Suprapubic skin (tissue), 3 donors: Measurements from ENCODE around the gene MPZL3.

Experiments used
- POLR2AphosphoS5 ChIP-seq, 3 donors: sonication (generic); formaldehyde crosslinking; IDR thresholded peaks; one replicate each; pipeline ENCODE4 v1.6.1; 2017; ENCODE audit warnings: antibody characterized with exemption in 3 of 3
- TF ChIP-seq, protein P1 (sequence below), 2 donors: fragments of 200-600 bp in 1 of 2; fragments of 450-650 bp in 1 of 2; sonication (generic) in 1 of 2; IDR thresholded peaks; one replicate each; pipeline ENCODE4 v1.5.1; 2016 to 2019; ENCODE audit warnings: antibody characterized with exemption in 2 of 2, mild to moderate bottlenecking in 1 of 2, moderate library complexity in 1 of 2

GRCh38 chr11:118211006-118211405 is 41.2 kb downstream of the MPZL3 start:
- no peak for TF ChIP-seq POLR2AphosphoS5 (IDR thresholded peaks at IDR 0.05)
- TF ChIP-seq, protein P1, sequence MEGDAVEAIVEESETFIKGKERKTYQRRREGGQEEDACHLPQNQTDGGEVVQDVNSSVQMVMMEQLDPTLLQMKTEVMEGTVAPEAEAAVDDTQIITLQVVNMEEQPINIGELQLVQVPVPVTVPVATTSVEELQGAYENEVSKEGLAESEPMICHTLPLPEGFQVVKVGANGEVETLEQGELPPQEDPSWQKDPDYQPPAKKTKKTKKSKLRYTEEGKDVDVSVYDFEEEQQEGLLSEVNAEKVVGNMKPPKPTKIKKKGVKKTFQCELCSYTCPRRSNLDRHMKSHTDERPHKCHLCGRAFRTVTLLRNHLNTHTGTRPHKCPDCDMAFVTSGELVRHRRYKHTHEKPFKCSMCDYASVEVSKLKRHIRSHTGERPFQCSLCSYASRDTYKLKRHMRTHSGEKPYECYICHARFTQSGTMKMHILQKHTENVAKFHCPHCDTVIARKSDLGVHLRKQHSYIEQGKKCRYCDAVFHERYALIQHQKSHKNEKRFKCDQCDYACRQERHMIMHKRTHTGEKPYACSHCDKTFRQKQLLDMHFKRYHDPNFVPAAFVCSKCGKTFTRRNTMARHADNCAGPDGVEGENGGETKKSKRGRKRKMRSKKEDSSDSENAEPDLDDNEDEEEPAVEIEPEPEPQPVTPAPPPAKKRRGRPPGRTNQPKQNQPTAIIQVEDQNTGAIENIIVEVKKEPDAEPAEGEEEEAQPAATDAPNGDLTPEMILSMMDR (IDR thresholded peaks at IDR 0.05), result no peak
